Measurements from ENCODE around the gene MRPL3. TPM values are rescaled to one million over a fixed set of nuclear protein-coding genes. Genes with fewer than 3 reads are reported as not detected.

MRPL3 gene
- total RNA-seq, 1 donor from 2014 or later = 37.1 TPM

DNA sequence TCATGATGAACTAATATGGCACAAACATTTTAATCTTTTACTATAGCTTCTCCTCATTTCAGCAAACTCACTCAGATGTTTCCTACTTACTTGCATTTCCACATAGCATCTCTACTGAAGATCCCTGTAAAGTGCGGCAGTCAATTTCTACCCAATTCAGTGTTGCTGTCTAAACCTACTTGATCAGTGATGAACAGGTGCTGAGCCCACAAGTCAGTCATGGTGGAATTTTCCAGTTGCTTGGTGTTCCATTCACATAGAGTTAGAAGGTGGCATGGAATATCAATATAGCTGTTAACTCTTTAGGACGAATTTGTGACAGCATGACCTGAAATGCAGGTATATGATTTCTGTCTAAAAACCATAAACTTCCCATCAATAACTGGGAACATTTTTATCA is 22.7 kb downstream of the MRPL3 start:
- Mint-ChIP-seq H3K27ac (ENCODE audit: unreplicated experiment) (no peak overlapping the region), H3K4me1 (ENCODE audit: unreplicated experiment) (peaks cover 20% of the 10 kb centered on the region), H3K9me3 (ENCODE audit: unreplicated experiment) (no peaks in the 10 kb centered on the region), H3K27me3 (ENCODE audit: unreplicated experiment) (no peaks in the 10 kb centered on the region), H3K4me3 (ENCODE audit: unreplicated experiment) (no peak overlapping the region), H3K36me3 (ENCODE audit: low read depth, unreplicated experiment) (peaks cover 3% of the 10 kb centered on the region)
- DNase-seq (ENCODE audit: low spot score) = no peak
- TF ChIP-seq, protein P1, sequence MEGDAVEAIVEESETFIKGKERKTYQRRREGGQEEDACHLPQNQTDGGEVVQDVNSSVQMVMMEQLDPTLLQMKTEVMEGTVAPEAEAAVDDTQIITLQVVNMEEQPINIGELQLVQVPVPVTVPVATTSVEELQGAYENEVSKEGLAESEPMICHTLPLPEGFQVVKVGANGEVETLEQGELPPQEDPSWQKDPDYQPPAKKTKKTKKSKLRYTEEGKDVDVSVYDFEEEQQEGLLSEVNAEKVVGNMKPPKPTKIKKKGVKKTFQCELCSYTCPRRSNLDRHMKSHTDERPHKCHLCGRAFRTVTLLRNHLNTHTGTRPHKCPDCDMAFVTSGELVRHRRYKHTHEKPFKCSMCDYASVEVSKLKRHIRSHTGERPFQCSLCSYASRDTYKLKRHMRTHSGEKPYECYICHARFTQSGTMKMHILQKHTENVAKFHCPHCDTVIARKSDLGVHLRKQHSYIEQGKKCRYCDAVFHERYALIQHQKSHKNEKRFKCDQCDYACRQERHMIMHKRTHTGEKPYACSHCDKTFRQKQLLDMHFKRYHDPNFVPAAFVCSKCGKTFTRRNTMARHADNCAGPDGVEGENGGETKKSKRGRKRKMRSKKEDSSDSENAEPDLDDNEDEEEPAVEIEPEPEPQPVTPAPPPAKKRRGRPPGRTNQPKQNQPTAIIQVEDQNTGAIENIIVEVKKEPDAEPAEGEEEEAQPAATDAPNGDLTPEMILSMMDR (IDR thresholded peaks at IDR 0.05; ENCODE audit: unreplicated experiment) = no peak

DNA sequence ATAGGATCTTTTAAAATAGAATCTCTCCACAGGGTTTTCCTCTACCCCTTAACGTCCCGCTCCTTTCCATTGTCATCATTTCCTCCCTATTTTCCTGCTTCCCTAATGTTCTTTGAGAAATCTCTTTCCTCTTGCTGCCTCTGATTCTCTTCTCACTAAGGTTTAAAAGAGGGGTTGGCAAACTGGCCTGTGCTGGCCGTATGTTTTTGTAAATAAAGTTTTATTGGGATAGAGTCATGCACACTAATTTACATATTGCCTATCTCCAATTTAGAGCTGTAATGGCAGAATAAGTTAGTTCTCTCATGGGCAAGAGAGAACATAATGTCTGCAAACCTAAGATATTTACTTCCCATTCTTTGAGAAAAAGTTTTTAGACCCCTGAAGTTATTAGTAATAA is 25.0 kb downstream of the MRPL3 start:
- no peak for DNase-seq (ENCODE audit: low spot score)
- TF ChIP-seq, protein P1 (IDR thresholded peaks at IDR 0.05; ENCODE audit: unreplicated experiment) = no peak
- H3K27ac Mint-ChIP-seq (ENCODE audit: unreplicated experiment) = peak overlapping the region; percentile 91
- H3K27me3 Mint-ChIP-seq (ENCODE audit: unreplicated experiment) = no peaks in the 10 kb centered on the region
- H3K4me1 Mint-ChIP-seq (ENCODE audit: unreplicated experiment) = peaks cover 27% of the 10 kb centered on the region
- H3K36me3 Mint-ChIP-seq (ENCODE audit: low read depth, unreplicated experiment) = peaks cover 3% of the 10 kb centered on the region
- H3K4me3 Mint-ChIP-seq (ENCODE audit: unreplicated experiment) = no peak overlapping the region
- no peaks in the 10 kb centered on the region for H3K9me3 Mint-ChIP-seq (ENCODE audit: unreplicated experiment)

DNA sequence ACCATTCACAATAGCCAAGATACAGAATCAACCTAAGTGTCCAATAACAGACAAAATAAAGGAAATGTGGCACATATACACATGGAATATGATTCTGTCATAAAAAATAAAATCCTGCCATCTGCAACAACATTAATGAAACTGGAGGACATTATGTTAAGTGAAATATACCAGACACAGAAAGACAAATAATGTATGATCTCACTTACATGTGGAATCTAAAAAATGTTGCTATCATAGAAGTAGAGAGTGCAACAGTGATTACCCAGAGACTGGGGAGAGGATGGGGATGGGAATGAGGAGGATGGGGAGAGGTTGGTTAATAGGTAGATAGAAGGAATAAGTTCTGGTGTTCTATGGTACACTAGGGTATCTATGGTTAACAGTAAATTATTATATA is 28.7 kb downstream of the MRPL3 start:
- peaks cover 32% of the 10 kb centered on the region for H3K4me1 Mint-ChIP-seq (ENCODE audit: unreplicated experiment)
- no peaks in the 10 kb centered on the region for H3K27me3 Mint-ChIP-seq (ENCODE audit: unreplicated experiment)
- no peak for DNase-seq (ENCODE audit: low spot score)
- TF ChIP-seq, protein P1 (IDR thresholded peaks at IDR 0.05; ENCODE audit: unreplicated experiment) = no peak
- H3K36me3 Mint-ChIP-seq (ENCODE audit: low read depth, unreplicated experiment) = no peaks in the 10 kb centered on the region
- no peak overlapping the region for H3K4me3 Mint-ChIP-seq (ENCODE audit: unreplicated experiment)
- no peaks in the 10 kb centered on the region for H3K9me3 Mint-ChIP-seq (ENCODE audit: unreplicated experiment)
- no peak overlapping the region for H3K27ac Mint-ChIP-seq (ENCODE audit: unreplicated experiment)

DNA sequence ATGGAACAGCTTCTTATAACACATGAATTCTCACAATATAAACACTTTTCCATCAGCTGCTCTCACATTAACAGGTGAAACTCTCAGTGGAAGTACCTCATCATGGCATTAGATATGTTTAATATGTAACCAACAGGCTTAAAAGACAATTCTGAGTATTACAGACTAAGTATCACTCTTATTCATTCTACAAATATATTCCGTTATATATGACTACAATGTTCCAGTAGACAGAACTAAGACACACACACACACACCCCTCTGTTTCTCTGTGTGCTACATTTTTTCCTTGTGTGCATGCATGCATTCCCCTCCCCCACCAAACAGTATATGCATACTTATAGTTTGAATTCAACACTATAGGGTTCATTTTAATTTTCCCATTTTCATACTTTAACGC is 32.4 kb downstream of the MRPL3 start:
- H3K27me3 Mint-ChIP-seq (ENCODE audit: unreplicated experiment) = no peaks in the 10 kb centered on the region
- peaks cover 18% of the 10 kb centered on the region for H3K4me1 Mint-ChIP-seq (ENCODE audit: unreplicated experiment)
- TF ChIP-seq, protein P1 (IDR thresholded peaks at IDR 0.05; ENCODE audit: unreplicated experiment) = no peak
- H3K36me3 Mint-ChIP-seq (ENCODE audit: low read depth, unreplicated experiment) = peaks cover 7% of the 10 kb centered on the region
- H3K27ac Mint-ChIP-seq (ENCODE audit: unreplicated experiment) = peak overlapping the region; percentile 39
- DNase-seq (ENCODE audit: low spot score) = no peak
- H3K9me3 Mint-ChIP-seq (ENCODE audit: unreplicated experiment) = no peaks in the 10 kb centered on the region
- no peak overlapping the region for H3K4me3 Mint-ChIP-seq (ENCODE audit: unreplicated experiment)

DNA sequence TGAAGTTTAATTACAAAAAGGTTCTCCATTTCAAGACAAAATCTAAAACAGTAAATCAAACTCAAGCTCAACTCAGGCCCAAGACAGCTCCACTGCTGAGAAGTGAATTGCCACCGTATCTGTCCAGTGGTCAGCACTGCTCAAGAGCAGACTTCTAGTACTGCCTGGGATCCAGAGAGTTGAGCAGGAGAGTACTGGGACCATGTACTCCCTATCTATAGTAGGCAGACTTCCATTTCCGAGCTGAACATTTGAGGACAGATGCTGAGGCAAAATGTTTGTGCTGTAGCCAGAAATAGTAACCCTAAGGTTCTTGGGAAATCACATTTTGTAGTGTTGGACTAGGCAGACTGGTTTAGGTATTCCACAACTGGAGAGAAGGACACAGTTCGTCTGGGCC is 44.1 kb downstream of the MRPL3 start:
- no peak for DNase-seq (ENCODE audit: low spot score)
- no peaks in the 10 kb centered on the region for H3K27me3 Mint-ChIP-seq (ENCODE audit: unreplicated experiment)

More for the DNA sequence above, 44.1 kb downstream of the MRPL3 start:
- no peaks in the 10 kb centered on the region for H3K4me1 Mint-ChIP-seq (ENCODE audit: unreplicated experiment)
- no peak overlapping the region for H3K27ac Mint-ChIP-seq (ENCODE audit: unreplicated experiment)
- H3K9me3 Mint-ChIP-seq (ENCODE audit: unreplicated experiment) = no peaks in the 10 kb centered on the region
- H3K4me3 Mint-ChIP-seq (ENCODE audit: unreplicated experiment) = no peak overlapping the region
- TF ChIP-seq, protein P1 (IDR thresholded peaks at IDR 0.05; ENCODE audit: unreplicated experiment) = no peak
- H3K36me3 Mint-ChIP-seq (ENCODE audit: low read depth, unreplicated experiment) = peaks cover 3% of the 10 kb centered on the region

Measured in endothelial cell (in vitro differentiated cells).